HCT116 (cell line): ENCODE results near the gene DET1. TPM values are rescaled to one million over a fixed set of nuclear protein-coding genes. Genes with fewer than 3 reads are reported as not detected.

Experiments
- ATAC-seq: fragments of 200-7000 bp; cut with Tn5 transposase; 2 replicates; pipeline ENCODE4 v1.9.1; 2020; ENCODE audit warnings: mild to moderate bottlenecking, moderate library complexity
- BruUV-seq: library from RNA; stranded (reverse); fragments of 400-500 nt; replicated peaks from 2 replicates; lab custom pipeline; 2021; lab: Mats Ljungman, UMichigan
- CTCF ChIA-PET: fragments of 300-600 bp; sonication (Branson Sonifier 250); formaldehyde crosslinking; loops from one replicate; lab custom pipeline; 2021; ENCODE audit warnings: antibody characterized with exemption; lab: Charles Lee
- POLR2A ChIA-PET: fragments of 300-600, 350-600 bp; sonication (Branson Sonifier 250); formaldehyde crosslinking; loops from one replicate; lab custom pipeline; 2021; ENCODE audit warnings: antibody characterized with exemption; lab: Charles Lee
- RAD21 ChIA-PET, 2 experiments: fragments of 300-600 bp; sonication (Branson Sonifier 250); formaldehyde crosslinking; loops; one replicate each; lab custom pipeline; 2023; ENCODE audit warnings: low total read pairs in 2 of 2; ENCODE audit not compliant: uncharacterized antibody in 2 of 2, unreplicated experiment in 2 of 2, low non-redundant PET in 1 of 2; lab: Charles Lee
- DNase-seq: peaks from one replicate; pipeline ENCODE4 v3.0.0-alpha.2; 2010; ENCODE audit warnings: low read depth, low spot score
- H2AFZ ChIP-seq: fragments of 200-600 bp; shearing (Covaris generic), sonication (generic); 2 replicates; pipeline ENCODE4 v1.6.1; 2017; ENCODE audit warnings: low read depth, mixed run types, mixed read lengths, antibody characterized with exemption, low read length; ENCODE audit not compliant: poor library complexity, severe bottlenecking
- H3K27ac ChIP-seq: 2 replicates; pipeline ENCODE4 v1.5.1; 2012; ENCODE audit warnings: low read depth, low read length
- H3K27me3 ChIP-seq: fragments of 200-600 bp; sonication (generic); 2 replicates; pipeline ENCODE4 v1.6.1; 2016; ENCODE audit warnings: mixed run types, low read length, mixed read lengths; ENCODE audit not compliant: insufficient read depth
- H3K36me3 ChIP-seq, 2 experiments: fragments of 200-500 bp in 1 of 2; fragments of 200-600 bp in 1 of 2; sonication (Bioruptor generic) in 1 of 2; sonication (generic) in 1 of 2; 2 replicates each; pipeline versions ENCODE4 v1.5.1 to v1.6.1; 2014 to 2016; ENCODE audit warnings: low read length in 2 of 2, inconsistent platforms in 1 of 2, mixed read lengths in 1 of 2, mixed run types in 1 of 2; ENCODE audit not compliant: insufficient read depth in 2 of 2, control insufficient read depth in 1 of 2
- H3K4me1 ChIP-seq, 2 experiments: fragments of 200-600 bp in 1 of 2; sonication (generic) in 1 of 2; 2 replicates each; pipeline versions ENCODE4 v1.5.1 to v1.6.1; 2012 to 2017; ENCODE audit warnings: low read length in 2 of 2, inconsistent platforms in 1 of 2, mild to moderate bottlenecking in 1 of 2, mixed read lengths in 1 of 2, mixed run types in 1 of 2, moderate library complexity in 1 of 2; ENCODE audit not compliant: insufficient read depth in 2 of 2, control insufficient read depth in 1 of 2
- H3K4me2 ChIP-seq: fragments of 200-600 bp; sonication (generic); 2 replicates; pipeline ENCODE4 v1.6.1; 2017; ENCODE audit warnings: mixed run types, low read length, mixed read lengths
- H3K4me3 ChIP-seq, 2 experiments: fragments of 200-600 bp in 1 of 2; sonication (generic) in 1 of 2; replicated peaks in 1 of 2; 2 replicates each; pipeline ENCODE4 v1.5.1; 2011 to 2016; ENCODE audit warnings: low read length in 2 of 2, control low read depth in 1 of 2, low read depth in 1 of 2, mild to moderate bottlenecking in 1 of 2, mixed read lengths in 1 of 2, mixed run types in 1 of 2
- H3K79me2 ChIP-seq: fragments of 200-600 bp; sonication (generic); 2 replicates; pipeline ENCODE4 v1.6.1; 2017; ENCODE audit warnings: mild to moderate bottlenecking, mixed run types, low read length, moderate library complexity, mixed read lengths; ENCODE audit not compliant: insufficient read depth
- H3K9ac ChIP-seq: fragments of 200-600 bp; sonication (generic); 2 replicates; pipeline ENCODE4 v1.6.1; 2016; ENCODE audit warnings: low read length, mixed read lengths
- H3K9me2 ChIP-seq: fragments of 200-600 bp; sonication (generic), shearing (Covaris generic); 2 replicates; pipeline ENCODE4 v1.6.1; 2017; ENCODE audit warnings: mixed run types, mild to moderate bottlenecking, moderate library complexity; ENCODE audit not compliant: insufficient read depth
- H3K9me3 ChIP-seq, 2 experiments: fragments of 200-500 bp in 1 of 2; fragments of 200-600 bp in 1 of 2; sonication (Bioruptor generic) in 1 of 2; sonication (generic) in 1 of 2; 2 replicates each; pipeline ENCODE4 v1.6.1; 2014 to 2017; ENCODE audit warnings: low read length in 2 of 2, mixed read lengths in 2 of 2, inconsistent platforms in 1 of 2, low read depth in 1 of 2, mild to moderate bottlenecking in 1 of 2, mixed run types in 1 of 2, moderate library complexity in 1 of 2; ENCODE audit not compliant: control insufficient read depth in 1 of 2, insufficient read depth in 1 of 2
- H4K20me1 ChIP-seq: fragments of 200-600 bp; sonication (generic), shearing (Covaris generic); 2 replicates; pipeline ENCODE4 v1.6.1; 2017; ENCODE audit warnings: mixed run types, mild to moderate bottlenecking, moderate library complexity; ENCODE audit not compliant: insufficient read depth
- CBX3 ChIP-seq: IDR thresholded peaks from 2 replicates; pipeline ENCODE4 v1.6.1; 2012; ENCODE audit warnings: low read depth
- ELF1 ChIP-seq: IDR thresholded peaks from 2 replicates; pipeline ENCODE4 v1.6.1; 2012; ENCODE audit warnings: low read depth, borderline replicate concordance
- EZH2 ChIP-seq: fragments of 200-600 bp; sonication (generic); IDR thresholded peaks from 2 replicates; pipeline ENCODE4 v1.6.1; 2017; ENCODE audit warnings: antibody characterized with exemption, mixed run types
- EZH2phosphoT487 ChIP-seq: fragments of 200-600 bp; IDR thresholded peaks from 2 replicates; pipeline ENCODE4 v1.6.1; 2018; ENCODE audit warnings: antibody characterized with exemption, borderline replicate concordance
- POLR2A ChIP-seq: IDR thresholded peaks from 2 replicates; pipeline ENCODE4 v1.7.0; 2011; ENCODE audit warnings: borderline replicate concordance; ENCODE audit not compliant: insufficient read depth, insufficient read length; ENCODE audit errors: extremely low read depth
- POLR2AphosphoS5 ChIP-seq: IDR thresholded peaks from 2 replicates; pipeline ENCODE4 v1.6.1; 2011; ENCODE audit warnings: mild to moderate bottlenecking, low read depth, low read length, moderate library complexity
- SIN3A ChIP-seq: IDR thresholded peaks from 2 replicates; pipeline ENCODE4 v1.6.1; 2012; ENCODE audit warnings: low read depth
- SP1 ChIP-seq: IDR thresholded peaks from 2 replicates; pipeline ENCODE4 v1.6.1; 2012; ENCODE audit warnings: low read depth
- SRF ChIP-seq: IDR thresholded peaks from 2 replicates; pipeline ENCODE4 v1.6.1; 2012; ENCODE audit warnings: low read depth
- YY1 ChIP-seq: IDR thresholded peaks from 2 replicates; pipeline ENCODE4 v1.6.1; 2011; ENCODE audit warnings: low read length, low read depth, moderate library complexity, mild to moderate bottlenecking; ENCODE audit not compliant: insufficient replicate concordance; ENCODE audit errors: extremely low read depth
- intact Hi-C: fragments of 100-400 bp; cut with micrococcal nuclease; formaldehyde crosslinking; loops from 2 replicates; pipeline ENCODE4 v1.10.0; 2022
- total RNA-seq: library from RNA; stranded (reverse); gene quantifications from one replicate; pipeline ENCODE4 v1.2.1, GENCODE V29; 2021; ENCODE audit not compliant: unreplicated experiment
- TF ChIP-seq, protein P1 (sequence below): IDR thresholded peaks from 2 replicates; pipeline ENCODE4 v1.6.1; 2012
- TF ChIP-seq, protein P2 (sequence below): IDR thresholded peaks from 2 replicates; pipeline ENCODE4 v1.6.1; 2011; ENCODE audit warnings: mild to moderate bottlenecking, low read length, moderate library complexity; ENCODE audit not compliant: insufficient replicate concordance; ENCODE audit errors: extremely low read depth
- TF ChIP-seq, protein P3 (sequence below): IDR thresholded peaks from 2 replicates; pipeline ENCODE4 v1.6.1; 2012; ENCODE audit warnings: low read depth

Gene DET1
- total RNA-seq, 1 experiment from 2014 or later = 2.5 TPM

DNA sequence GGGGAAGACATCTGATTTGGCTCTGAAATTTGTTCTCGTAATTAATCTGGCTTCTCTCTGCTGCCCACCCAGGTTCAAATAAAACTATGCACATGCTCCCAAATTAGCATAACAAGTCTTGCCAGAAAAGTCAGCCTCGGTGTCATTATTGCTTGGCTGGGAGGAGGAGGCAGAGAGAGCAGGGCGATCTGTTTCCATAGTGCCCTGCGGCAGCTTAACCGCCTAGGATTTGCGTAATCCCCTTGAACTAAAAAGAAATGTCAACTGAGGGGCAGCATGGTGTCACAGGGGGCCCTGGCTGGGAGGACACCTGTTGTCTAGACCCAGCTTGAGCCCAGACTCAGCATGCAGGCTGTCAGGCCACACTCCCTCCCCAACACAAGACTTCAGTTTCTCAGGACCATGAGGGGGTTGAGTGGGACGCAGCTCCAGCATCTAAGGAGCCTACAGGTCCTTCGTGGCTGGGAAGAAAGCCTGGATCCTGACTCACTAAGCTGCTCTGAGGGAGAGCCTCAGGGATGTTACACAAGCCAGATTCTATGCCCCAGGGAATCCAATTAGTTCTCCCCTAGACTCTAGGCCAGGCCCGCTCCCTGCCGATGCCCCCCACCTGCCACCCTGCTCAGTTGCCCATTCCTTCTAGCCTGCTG, 61.7 kb downstream of the DET1 start:
- ChIA-PET CTCF (no interaction called here), POLR2A (no interaction called here), RAD21 (no interaction called here)
- TF ChIP-seq, protein P1, sequence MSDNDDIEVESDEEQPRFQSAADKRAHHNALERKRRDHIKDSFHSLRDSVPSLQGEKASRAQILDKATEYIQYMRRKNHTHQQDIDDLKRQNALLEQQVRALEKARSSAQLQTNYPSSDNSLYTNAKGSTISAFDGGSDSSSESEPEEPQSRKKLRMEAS = no peak
- TF ChIP-seq SRF = no peak
- no peak for TF ChIP-seq SP1
- no peak for TF ChIP-seq CBX3
- TF ChIP-seq EZH2 = no peak
- H2AFZ ChIP-seq = no peak overlapping the region
- no peak overlapping the region for H3K27ac ChIP-seq
- H3K9me2 ChIP-seq = no peaks in the 10 kb centered on the region
- intact Hi-C loops = no loop called here
- no TSS peak for BruUV-seq
- H3K36me3 ChIP-seq = no peaks in the 10 kb centered on the region
- H3K9ac ChIP-seq = no peak overlapping the region
- H4K20me1 ChIP-seq = no peaks in the 10 kb centered on the region
- no peak overlapping the region for H3K4me2 ChIP-seq
- no peak for ATAC-seq
- H3K9me3 ChIP-seq = no peaks in the 10 kb centered on the region
- DNase-seq = no peak
- H3K4me3 ChIP-seq = no peak overlapping the region
- no peaks in the 10 kb centered on the region for H3K79me2 ChIP-seq
- H3K27me3 ChIP-seq = no peaks in the 10 kb centered on the region
- peaks cover 0 to 8% of the 10 kb centered on the region in 2 experiments; a peak in 2 of 4 replicates for H3K4me1 ChIP-seq

- Histone ChIP-seq H3K9me3 (no peaks in the 10 kb centered on the region), H3K4me3 (no peak overlapping the region), H3K79me2 (no peaks in the 10 kb centered on the region), H3K27ac (no peak overlapping the region), H3K27me3 (no peaks in the 10 kb centered on the region), H4K20me1 (no peaks in the 10 kb centered on the region), H3K9me2 (no peaks in the 10 kb centered on the region), H3K9ac (no peak overlapping the region), H3K4me1 (peaks cover 0 to 3% of the 10 kb centered on the region in 2 experiments; a peak in 2 of 4 replicates), H3K4me2 (no peak overlapping the region), H3K36me3 (peaks cover 6 to 9% of the 10 kb centered on the region in 2 experiments; a peak in 2 of 4 replicates), H2AFZ (no peak overlapping the region)
- POLR2A ChIA-PET = no interaction called here
- DNase-seq (no peak), ATAC-seq (no peak)
- no TSS peak for BruUV-seq
- RAD21 ChIA-PET = no interaction called here
- TF ChIP-seq, protein P2, sequence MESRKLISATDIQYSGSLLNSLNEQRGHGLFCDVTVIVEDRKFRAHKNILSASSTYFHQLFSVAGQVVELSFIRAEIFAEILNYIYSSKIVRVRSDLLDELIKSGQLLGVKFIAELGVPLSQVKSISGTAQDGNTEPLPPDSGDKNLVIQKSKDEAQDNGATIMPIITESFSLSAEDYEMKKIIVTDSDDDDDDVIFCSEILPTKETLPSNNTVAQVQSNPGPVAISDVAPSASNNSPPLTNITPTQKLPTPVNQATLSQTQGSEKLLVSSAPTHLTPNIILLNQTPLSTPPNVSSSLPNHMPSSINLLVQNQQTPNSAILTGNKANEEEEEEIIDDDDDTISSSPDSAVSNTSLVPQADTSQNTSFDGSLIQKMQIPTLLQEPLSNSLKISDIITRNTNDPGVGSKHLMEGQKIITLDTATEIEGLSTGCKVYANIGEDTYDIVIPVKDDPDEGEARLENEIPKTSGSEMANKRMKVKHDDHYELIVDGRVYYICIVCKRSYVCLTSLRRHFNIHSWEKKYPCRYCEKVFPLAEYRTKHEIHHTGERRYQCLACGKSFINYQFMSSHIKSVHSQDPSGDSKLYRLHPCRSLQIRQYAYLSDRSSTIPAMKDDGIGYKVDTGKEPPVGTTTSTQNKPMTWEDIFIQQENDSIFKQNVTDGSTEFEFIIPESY = no peak
- TF ChIP-seq EZH2phosphoT487 (no peak), POLR2A (no peak), ELF1 (no peak), CBX3 (no peak), YY1 (no peak), SIN3A (no peak), POLR2AphosphoS5 (no peak)
- TF ChIP-seq, protein P3, sequence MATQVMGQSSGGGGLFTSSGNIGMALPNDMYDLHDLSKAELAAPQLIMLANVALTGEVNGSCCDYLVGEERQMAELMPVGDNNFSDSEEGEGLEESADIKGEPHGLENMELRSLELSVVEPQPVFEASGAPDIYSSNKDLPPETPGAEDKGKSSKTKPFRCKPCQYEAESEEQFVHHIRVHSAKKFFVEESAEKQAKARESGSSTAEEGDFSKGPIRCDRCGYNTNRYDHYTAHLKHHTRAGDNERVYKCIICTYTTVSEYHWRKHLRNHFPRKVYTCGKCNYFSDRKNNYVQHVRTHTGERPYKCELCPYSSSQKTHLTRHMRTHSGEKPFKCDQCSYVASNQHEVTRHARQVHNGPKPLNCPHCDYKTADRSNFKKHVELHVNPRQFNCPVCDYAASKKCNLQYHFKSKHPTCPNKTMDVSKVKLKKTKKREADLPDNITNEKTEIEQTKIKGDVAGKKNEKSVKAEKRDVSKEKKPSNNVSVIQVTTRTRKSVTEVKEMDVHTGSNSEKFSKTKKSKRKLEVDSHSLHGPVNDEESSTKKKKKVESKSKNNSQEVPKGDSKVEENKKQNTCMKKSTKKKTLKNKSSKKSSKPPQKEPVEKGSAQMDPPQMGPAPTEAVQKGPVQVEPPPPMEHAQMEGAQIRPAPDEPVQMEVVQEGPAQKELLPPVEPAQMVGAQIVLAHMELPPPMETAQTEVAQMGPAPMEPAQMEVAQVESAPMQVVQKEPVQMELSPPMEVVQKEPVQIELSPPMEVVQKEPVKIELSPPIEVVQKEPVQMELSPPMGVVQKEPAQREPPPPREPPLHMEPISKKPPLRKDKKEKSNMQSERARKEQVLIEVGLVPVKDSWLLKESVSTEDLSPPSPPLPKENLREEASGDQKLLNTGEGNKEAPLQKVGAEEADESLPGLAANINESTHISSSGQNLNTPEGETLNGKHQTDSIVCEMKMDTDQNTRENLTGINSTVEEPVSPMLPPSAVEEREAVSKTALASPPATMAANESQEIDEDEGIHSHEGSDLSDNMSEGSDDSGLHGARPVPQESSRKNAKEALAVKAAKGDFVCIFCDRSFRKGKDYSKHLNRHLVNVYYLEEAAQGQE = no peak
- TF ChIP-seq, protein P1 = no peak
- CTCF ChIA-PET = no interaction called here
- intact Hi-C loops = no loop called here
Measured at GRCh38 chr15:88482263-88482662, 64.2 kb downstream of the DET1 start.
